AG09309 (cell line): ENCODE data around the gene COG3.

Source experiments
- DNase-seq: peaks from one replicate; pipeline ENCODE4 v3.0.0-alpha.2; 2010; ENCODE audit warnings: low read depth
- H3K4me3 ChIP-seq: 2 replicates; pipeline ENCODE4 v1.5.1; 2011; ENCODE audit warnings: mild to moderate bottlenecking, low read depth, low read length, moderate library complexity; ENCODE audit not compliant: control insufficient read depth
- TF ChIP-seq, protein P1 (sequence below): IDR thresholded peaks from 2 replicates; pipeline ENCODE4 v1.5.1; 2011; ENCODE audit warnings: mild to moderate bottlenecking, low read depth, low read length, inconsistent platforms; ENCODE audit not compliant: insufficient read depth, control insufficient read depth; ENCODE audit errors: missing control alignments

COG3 gene

DNA sequence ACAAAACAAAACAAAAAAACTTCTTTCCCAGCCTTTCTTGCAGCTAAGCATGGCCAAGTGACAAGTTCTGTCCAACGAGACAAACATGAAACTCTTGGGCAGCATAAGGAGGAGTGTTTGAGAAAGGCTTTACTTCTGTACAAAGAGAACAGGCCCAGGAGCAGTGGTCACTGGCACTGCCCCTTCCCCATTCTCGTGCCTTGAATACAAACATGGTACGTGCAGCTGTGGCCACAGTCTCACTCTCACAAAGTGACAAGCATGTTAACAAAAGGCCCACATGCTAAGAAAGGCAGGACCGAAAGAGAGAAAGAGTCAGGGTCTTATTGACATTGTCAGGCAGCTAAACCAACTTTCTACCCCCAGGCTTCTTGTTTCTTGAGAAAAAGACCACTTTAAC, 26.8 kb upstream of the COG3 start:
- no peak for DNase-seq
- TF ChIP-seq, protein P1, sequence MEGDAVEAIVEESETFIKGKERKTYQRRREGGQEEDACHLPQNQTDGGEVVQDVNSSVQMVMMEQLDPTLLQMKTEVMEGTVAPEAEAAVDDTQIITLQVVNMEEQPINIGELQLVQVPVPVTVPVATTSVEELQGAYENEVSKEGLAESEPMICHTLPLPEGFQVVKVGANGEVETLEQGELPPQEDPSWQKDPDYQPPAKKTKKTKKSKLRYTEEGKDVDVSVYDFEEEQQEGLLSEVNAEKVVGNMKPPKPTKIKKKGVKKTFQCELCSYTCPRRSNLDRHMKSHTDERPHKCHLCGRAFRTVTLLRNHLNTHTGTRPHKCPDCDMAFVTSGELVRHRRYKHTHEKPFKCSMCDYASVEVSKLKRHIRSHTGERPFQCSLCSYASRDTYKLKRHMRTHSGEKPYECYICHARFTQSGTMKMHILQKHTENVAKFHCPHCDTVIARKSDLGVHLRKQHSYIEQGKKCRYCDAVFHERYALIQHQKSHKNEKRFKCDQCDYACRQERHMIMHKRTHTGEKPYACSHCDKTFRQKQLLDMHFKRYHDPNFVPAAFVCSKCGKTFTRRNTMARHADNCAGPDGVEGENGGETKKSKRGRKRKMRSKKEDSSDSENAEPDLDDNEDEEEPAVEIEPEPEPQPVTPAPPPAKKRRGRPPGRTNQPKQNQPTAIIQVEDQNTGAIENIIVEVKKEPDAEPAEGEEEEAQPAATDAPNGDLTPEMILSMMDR, result no peak
- H3K4me3 ChIP-seq, result no peak overlapping the region

DNA sequence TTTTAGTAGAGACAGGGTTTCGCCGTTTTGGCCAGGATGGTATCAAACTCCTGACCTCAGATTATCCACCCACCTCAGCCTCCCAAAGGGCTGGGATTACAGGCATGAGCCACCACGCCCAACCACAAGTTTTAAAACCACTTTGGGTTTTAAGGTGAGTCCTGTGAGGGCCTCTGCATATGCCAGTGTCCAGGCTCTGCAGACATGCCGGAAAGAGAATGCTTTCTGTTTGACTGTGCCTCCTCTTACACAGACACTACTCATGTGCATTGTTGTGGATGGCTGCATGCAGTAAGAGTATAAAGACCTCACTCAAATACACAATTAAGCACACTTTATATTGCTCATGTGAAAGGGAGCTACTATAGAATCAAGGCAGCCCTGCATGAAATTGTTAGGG, 25.7 kb upstream of the COG3 start:
- H3K4me3 ChIP-seq, result no peak overlapping the region
- TF ChIP-seq, protein P1, result no peak
- DNase-seq, result no peak

- DNase-seq, result no peak
- TF ChIP-seq, protein P1, result no peak
- no peak overlapping the region for H3K4me3 ChIP-seq
Measured at GRCh38 chr13:45439781-45440462, 24.8 kb upstream of the COG3 start.

DNA sequence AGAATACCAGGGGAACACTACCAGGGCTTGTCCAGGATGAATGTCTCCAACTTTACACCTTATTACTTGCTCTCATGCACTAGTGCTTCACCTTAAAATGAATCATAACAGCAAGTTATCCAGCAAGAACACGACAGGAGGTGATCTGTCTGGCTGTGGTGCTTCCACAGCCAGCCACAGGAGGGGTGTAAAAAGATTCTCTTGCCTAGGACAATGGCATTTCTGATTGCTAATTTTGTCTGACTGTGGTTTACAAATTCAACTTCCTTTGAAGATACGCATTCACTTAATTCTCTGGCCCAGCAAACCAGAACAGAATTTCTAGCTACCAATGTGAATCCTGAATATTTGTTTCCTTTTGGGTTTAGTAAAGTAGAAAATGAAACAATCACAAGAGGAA, 23.1 kb upstream of the COG3 start:
- TF ChIP-seq, protein P1, result peak; percentile 35
- no peak for DNase-seq
- H3K4me3 ChIP-seq, result no peak overlapping the region

DNA sequence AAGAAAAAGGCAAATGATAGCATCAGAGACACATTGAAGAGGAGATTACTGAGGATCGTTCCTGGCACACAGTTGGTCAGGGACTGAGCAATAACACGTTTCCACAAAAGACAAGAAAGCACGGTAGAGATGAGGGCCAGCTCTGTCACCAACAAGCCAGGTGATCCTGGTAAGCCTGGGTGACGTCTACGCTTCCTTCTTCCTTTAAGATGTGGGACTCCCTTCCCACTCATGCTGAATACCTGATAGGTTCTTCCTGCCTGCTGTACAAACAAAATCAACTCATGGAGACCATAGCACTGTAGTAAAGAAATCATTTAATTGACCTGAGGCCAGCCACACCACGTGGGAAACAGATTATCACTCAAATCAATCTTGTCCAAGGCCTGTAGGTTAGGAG, 19.7 kb upstream of the COG3 start:
- DNase-seq, result no peak
- no peak overlapping the region for H3K4me3 ChIP-seq
- TF ChIP-seq, protein P1, result no peak

DNA sequence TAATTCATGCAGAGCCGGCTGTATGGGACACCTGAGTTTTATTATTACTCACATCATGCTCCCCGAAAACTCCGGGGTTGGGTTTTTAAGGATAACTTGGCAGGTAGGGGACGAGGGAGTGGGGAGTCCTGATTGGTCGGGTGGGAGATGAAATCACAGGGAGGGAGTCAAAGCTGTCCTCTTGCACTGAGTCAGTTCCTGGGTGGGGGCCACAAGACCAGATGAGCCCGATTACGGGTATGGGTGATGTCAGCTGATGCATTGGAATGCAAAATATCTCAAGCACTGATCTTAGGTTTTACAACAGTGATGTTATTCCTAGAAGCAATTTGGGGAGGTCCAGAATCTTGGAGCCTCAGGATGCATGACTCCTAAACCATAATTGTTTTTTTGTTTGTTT, 18.6 kb upstream of the COG3 start:
- DNase-seq, result peak; percentile 40

More for the DNA sequence above, 18.6 kb upstream of the COG3 start:
- TF ChIP-seq, protein P1, result no peak
- H3K4me3 ChIP-seq, result no peak overlapping the region
